Measurements from ENCODE around the gene SPTB.

Gene SPTB

GRCh38 chr14:64848239-64848638 is 31.5 kb downstream of the SPTB start:
- no peak for DNase-seq

DNA sequence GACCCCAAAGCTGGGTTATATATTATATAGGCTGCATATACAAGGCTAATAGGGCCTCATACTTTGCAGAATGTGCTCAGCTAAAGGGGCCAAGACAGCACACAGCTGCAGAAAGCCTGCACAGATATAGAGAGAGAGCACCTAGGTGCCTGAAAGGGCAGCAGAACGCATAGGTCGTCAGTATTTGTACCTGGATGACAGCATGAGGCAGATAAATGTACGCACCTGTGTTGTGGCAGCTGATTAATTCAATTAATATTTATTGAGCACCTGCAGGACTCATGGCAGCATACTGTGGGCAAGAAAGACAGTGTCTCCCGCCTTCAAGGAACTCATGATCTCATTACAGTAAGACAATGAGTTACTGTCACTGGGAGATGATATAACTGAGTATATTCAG is 33.4 kb downstream of the SPTB start:
- DNase-seq = no peak

- no peak for DNase-seq
Measured at GRCh38 chr14:64845878-64846277, 33.8 kb downstream of the SPTB start.

DNA sequence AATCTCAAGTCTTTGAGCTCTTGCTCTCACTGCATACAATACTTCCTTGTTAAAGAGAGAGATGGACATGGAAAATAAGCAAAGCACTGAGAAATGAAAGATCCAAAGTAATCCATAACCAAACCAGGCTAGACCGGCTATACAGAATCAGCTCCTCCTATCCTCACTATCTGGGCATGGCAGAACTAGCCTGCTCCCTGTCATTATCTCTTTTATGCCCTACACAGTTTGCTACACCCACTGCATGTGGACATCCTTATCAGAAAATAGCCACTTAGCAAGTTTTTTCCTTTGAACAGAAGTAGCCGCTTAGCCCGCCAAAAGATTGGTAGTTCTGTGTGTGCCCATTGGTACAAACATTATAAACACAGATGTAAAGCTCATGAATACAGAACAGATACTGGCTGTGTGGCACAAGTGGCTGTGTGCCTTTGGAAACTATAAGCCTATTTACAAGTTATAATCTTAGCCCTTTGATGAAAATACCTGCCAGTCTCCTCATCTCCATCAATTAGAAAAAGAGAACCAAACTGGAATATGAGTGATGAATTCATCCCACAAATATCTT is 34.7 kb downstream of the SPTB start:
- no peak for DNase-seq

DNA sequence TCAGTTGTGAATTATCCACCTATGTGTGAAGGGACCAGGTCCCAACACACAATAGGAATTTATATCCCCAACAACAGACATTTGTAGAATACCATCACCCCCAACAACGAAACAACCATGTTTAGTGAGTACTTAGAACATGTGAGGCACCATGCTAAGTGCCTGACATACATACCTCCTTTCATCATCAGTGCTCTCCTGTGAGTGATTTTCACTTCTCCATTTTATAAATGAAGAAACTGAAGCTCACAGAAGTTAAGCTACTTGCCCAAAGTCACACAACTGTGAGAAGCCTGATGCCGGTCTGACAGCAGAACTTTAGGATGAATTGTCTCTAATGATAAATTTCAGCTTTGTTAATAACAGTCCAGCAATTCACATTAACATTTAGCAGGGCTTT is 35.4 kb downstream of the SPTB start:
- no peak for DNase-seq

DNA sequence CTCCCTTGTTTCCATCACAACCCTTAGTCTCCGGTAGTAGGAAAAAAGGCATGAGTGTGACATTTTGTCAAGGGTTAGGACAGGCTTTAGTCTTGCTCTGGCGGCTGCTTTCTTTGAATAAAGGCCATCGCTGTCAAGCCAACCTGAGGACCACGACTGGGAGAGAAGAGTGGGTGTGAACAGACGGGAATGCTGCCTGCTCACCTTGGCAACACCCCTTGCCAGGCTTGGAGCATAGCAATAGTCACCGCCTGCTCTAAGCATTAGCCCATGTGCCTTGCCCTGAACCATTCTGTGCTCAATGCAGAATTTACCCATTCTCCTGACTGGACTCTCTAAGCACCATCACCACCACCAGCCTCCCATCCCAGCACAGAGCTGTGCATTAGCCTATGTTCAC is 36.2 kb downstream of the SPTB start:
- no peak for DNase-seq

GRCh38 chr14:64841772-64842750 is 37.6 kb downstream of the SPTB start:
- no peak for DNase-seq

- DNase-seq = no peak
Measured at GRCh38 chr14:64841121-64841651, 38.5 kb downstream of the SPTB start.

- no peak for DNase-seq
Measured at GRCh38 chr14:64838656-64839055, 41.1 kb downstream of the SPTB start.

DNA sequence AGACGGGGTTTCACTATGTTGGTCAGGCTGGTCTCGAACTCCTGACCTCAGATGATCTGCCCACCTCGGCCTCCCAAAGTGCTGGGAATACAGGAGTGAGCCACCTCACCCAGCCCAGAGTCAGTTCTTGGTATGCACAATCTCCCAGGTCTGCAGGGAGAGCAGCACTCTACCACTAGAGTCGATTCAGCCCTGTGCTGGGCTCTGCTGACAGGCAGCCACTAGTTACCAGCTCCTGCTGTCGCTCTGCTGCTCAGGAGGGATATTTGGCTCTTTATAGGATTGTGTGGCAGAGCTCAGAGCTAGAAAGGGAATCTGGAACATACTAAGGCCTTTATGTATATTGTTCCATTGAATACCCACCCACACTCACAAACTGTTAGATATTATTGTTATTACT is 44.3 kb downstream of the SPTB start:
- DNase-seq = no peak

DNA sequence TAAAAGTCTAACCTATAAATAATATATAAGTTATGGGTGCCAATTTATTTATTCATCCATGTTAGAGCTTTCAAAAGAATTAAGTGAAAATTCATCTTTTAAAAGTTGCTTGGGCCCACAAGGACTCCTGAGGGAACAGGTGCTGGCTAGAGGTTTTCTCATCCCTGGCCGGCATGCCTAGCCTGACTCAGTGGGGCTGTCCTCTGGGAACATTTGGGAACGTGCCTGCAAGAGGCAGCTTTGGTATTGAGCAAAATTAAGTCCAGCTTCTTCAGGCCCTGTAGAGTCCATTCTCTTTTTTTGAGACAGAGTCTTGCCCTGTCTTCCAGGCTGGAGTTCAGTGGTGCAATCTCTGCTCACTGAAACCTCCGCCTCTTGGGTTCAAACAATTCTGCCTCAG is 44.7 kb downstream of the SPTB start:
- no peak for DNase-seq

DNA sequence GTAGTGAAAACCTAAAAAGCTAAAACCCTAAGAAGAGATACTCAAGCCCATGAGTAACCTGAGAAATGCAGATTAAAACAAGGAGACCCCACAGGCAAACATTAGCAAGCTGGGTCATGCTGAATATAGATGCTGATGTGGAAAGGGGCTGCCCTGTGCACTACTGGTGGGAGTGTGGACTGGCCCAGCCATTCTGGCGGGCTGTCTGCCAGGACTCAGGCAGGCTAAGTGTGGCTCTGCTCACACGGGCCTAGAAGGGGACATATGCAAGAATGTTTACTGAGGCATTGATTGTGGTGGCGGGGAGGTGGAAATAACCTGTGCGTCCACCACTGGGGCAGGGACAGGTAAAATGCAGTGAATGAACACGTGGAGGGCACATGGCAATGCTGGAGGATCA is 48.3 kb downstream of the SPTB start:
- no peak for DNase-seq

- DNase-seq = no peak
Measured at GRCh38 chr14:64830961-64831360, 48.7 kb downstream of the SPTB start.

DNA sequence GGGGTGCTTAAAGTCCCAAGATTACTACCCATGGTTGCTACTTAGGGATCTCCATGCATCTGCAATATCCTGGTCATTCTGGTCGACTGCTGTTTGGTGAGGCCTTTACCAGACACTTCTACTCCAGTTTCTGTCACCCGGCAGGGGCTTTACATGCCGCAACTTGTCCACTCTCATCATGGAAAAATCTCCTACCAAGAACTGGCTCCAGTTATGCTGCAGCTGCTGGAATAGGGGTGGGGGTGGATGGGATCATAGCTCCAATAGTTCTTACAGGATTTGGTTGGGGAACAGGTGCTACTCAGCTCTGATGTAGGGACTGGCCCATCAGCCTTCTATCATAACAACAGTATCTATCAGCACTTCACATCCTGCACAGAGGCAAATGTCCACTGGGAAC is 51.6 kb downstream of the SPTB start:
- peak; percentile 34 for DNase-seq

- no peak for DNase-seq
Measured at GRCh38 chr14:64826845-64827244, 52.9 kb downstream of the SPTB start.

DNA sequence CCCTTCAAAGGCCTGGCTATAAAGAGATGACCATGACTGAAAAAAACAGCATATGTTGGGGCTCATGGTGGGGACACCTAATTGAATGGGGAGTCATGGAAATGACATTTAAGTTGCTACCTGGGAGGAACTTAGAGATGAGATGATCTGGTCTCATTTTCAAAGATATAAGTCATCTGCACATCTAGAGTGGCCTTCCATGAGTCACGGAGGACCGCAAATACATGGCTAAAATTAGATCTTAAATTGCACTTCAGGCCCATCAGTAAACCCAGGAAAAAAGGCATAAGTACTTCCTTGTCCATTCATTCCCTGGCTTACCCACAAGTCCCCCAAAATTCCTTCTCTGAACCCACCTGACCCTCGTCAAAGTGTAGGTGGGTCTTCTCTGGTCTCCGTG is 53.4 kb downstream of the SPTB start:
- DNase-seq = peak; percentile 29

GRCh38 chr14:64825509-64825908 is 54.2 kb downstream of the SPTB start:
- DNase-seq = no peak

DNA sequence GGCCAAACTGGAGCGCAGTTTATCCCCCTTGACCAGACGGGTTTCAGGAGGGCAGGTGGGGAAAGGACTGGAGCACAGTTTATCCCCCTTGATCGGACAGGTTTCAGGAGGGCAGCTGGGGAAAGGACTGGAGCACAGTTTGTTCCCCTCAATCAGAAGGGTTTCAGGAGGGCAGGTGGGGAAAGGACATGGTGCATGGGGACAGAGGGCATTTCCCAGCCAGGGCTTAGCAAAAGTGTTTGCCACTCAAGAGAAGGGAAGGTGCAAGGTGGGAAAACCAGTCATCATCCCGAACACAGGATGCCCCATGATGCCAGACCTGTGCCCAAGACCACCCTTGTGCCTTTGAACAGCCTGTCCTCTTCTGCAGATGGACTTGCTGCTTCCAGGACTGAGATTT is 54.7 kb downstream of the SPTB start:
- no peak for DNase-seq

- no peak for DNase-seq
Measured at GRCh38 chr14:64824471-64824870, 55.2 kb downstream of the SPTB start.

DNA sequence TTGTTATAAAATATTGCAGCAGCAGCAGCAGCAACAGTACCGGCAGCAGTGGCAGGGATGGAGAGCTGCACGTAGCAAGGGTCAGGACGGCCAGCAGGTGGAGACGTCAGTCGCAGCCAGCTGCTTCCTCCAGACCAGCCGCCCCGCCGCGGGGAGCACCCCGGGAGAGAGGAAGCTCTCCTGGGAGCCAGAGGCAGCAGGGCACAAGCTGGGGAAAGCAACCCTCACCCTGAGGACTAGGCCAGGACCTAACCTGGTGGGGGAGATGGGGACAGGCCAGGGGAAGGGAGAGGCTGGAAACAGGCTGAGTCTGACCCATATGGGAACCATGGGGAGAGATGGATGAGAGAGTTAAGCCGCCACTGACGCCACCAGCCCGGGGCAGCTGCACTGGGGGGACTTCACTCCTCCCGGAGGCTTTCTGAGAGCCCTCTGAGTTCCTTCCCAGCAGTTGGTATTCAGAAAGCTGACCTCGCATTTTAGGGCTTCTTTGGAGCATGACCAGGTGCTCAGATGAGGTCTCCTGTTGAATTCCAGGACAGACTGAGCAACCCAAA is 56.3 kb downstream of the SPTB start:
- DNase-seq = peak; percentile 78

GRCh38 chr14:64821651-64822050 is 58.1 kb downstream of the SPTB start:
- DNase-seq = no peak

DNA sequence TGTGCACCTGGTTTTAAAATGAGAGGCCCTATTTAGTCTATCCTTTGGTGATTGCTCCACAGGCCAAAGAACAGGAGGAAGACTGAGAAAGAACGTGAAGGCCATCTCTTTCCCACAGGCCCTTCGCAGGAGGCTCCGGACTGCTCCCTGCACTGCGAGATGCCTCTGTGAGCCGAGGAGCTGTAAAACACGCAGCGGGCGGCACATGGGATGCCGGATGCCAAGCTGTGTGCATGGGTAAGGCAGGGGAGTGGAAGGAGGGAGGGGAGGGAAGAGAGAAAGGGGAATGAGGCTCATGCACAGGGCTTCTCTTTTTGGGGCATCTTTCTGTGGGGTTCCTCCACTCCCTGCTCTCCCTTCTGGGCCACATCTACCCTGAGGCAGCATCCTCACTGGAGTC is 61.6 kb downstream of the SPTB start:
- DNase-seq = no peak

DNA sequence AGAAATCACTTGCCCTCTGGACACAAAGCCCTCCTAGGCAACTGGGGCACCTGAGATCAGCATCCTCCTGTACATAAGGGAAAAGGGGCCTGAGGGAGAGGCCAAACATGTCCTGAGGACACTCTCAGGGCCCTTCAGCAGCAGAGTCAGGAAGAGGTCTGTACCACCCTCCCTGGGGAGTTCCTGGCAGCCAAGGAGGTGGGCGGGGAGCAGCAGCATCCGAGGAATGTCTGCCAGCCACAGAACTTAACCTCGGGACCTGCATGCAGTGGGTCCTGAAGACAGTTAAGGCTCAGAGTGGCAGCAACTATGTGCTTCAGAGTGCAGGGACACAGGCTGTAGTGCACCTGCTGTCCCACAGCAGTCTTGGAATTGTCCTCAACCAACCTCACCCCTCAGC is 62.1 kb downstream of the SPTB start:
- DNase-seq = no peak

- DNase-seq = no peak
Measured at GRCh38 chr14:64816221-64816783, 63.4 kb downstream of the SPTB start.

Data from DMS79 treated with DMSO at 0.1 percent for 48 hours (cell line).